Neural progenitor cell (in vitro differentiated cells): ENCODE results near the gene SURF6.

Source experiments
- EZH2phosphoT487 ChIP-seq: fragments of 200-600 bp; sonication (generic); IDR thresholded peaks from 2 replicates; pipeline ENCODE4 v1.6.1; 2017; ENCODE audit warnings: antibody characterized with exemption
- TF ChIP-seq, protein P1 (sequence below): fragments of 200-600 bp; sonication (generic); IDR thresholded peaks from 2 replicates; pipeline ENCODE4 v1.5.1; 2017; ENCODE audit warnings: antibody characterized with exemption, mild to moderate bottlenecking

DNA sequence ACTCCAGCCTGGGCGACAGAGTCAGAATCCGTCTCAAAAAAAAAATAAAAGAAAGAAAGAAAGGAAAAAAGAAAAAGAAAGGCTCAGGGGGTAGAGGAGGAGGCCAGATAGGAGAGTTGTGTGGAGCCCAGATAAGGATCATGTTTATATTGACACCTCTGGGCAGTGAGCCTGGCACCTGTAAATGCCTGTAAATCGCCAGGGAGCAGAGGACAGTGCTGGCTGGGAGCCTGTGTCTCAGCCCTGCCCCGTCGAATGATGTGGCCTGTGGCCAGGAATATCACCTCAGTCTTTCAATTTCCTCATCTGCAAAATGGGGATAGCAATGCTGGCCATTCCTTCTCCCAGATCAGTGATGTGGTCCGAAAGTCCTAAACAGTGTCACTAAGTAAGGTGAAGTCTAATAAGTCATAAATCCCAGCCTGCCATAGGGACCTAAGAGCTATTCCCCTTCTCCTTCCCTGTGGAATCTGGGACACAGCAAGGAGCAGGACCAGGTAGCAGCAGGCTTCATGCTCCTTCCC is 50.7 kb downstream of the SURF6 start:
- no peak for TF ChIP-seq EZH2phosphoT487
- TF ChIP-seq, protein P1, sequence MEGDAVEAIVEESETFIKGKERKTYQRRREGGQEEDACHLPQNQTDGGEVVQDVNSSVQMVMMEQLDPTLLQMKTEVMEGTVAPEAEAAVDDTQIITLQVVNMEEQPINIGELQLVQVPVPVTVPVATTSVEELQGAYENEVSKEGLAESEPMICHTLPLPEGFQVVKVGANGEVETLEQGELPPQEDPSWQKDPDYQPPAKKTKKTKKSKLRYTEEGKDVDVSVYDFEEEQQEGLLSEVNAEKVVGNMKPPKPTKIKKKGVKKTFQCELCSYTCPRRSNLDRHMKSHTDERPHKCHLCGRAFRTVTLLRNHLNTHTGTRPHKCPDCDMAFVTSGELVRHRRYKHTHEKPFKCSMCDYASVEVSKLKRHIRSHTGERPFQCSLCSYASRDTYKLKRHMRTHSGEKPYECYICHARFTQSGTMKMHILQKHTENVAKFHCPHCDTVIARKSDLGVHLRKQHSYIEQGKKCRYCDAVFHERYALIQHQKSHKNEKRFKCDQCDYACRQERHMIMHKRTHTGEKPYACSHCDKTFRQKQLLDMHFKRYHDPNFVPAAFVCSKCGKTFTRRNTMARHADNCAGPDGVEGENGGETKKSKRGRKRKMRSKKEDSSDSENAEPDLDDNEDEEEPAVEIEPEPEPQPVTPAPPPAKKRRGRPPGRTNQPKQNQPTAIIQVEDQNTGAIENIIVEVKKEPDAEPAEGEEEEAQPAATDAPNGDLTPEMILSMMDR: no peak
